Measurements from ENCODE around the gene ODF4. TPM values are rescaled to one million over a fixed set of nuclear protein-coding genes. Genes with fewer than 3 reads are reported as not detected.

ODF4 gene, protein sequence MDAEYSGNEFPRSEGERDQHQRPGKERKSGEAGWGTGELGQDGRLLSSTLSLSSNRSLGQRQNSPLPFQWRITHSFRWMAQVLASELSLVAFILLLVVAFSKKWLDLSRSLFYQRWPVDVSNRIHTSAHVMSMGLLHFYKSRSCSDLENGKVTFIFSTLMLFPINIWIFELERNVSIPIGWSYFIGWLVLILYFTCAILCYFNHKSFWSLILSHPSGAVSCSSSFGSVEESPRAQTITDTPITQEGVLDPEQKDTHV
- not detected in 3 replicates for total RNA-seq

DNA sequence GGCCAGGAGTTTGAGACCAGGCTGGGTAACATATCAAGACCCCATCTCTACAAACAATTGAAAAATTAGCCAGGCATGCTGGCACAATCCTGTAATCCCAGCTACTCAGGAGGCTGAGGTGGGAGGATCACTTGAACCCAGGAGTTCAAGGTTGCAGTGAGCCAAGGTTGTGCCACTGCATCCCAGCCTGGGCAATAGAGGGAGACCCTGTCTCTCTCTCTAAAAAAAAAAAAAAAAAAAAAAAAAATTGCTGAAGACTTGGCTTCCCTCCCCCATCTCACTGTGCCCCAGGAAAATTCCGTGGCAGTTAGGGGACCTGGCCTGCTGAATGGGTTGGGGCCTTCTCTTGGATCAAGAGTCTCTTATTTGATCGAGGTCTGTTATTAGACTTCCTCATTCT, at the start of gene ODF4:
Gene ODF4, plus strand, starts transcription at position 301 of the 400 bp plus-strand sequence. CDS start 212 bp downstream, outside the sequence.
- TF ChIP-seq, protein P1, sequence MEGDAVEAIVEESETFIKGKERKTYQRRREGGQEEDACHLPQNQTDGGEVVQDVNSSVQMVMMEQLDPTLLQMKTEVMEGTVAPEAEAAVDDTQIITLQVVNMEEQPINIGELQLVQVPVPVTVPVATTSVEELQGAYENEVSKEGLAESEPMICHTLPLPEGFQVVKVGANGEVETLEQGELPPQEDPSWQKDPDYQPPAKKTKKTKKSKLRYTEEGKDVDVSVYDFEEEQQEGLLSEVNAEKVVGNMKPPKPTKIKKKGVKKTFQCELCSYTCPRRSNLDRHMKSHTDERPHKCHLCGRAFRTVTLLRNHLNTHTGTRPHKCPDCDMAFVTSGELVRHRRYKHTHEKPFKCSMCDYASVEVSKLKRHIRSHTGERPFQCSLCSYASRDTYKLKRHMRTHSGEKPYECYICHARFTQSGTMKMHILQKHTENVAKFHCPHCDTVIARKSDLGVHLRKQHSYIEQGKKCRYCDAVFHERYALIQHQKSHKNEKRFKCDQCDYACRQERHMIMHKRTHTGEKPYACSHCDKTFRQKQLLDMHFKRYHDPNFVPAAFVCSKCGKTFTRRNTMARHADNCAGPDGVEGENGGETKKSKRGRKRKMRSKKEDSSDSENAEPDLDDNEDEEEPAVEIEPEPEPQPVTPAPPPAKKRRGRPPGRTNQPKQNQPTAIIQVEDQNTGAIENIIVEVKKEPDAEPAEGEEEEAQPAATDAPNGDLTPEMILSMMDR (IDR thresholded peaks at IDR 0.05; ENCODE audit: unreplicated experiment), result no peak

DNA sequence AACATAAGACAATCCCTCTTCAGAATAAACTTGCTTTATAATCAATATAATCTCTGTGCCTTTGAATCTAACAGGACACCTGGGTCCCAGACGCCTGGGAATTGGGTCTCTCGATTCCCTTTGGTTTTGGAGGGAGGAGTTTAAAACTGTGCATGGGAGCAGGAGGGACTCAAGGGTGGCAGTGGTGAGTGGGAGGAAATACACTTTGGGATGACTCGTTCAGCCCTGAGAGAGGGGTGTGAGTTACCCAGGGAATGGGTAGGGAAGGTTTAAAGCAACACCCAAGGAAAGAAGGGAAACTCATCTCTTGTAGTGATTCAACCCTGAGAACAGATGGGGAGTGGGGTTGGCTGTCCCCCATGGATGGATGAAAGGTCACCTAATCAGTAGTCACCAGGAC, 49.6 kb upstream of the ODF4 start:
- H3K27ac Mint-ChIP-seq, result no peak overlapping the region
- no peaks in the 10 kb centered on the region for H3K36me3 Mint-ChIP-seq
- DNase-seq (ENCODE audit: low spot score in 2 of 2, unreplicated experiment in 2 of 2), result no peak
- H3K9me3 Mint-ChIP-seq, result no peaks in the 10 kb centered on the region
- H3K4me1 Mint-ChIP-seq, result peaks cover 24% of the 10 kb centered on the region
- TF ChIP-seq, protein P1 (IDR thresholded peaks at IDR 0.05; ENCODE audit: unreplicated experiment), result no peak
- H3K27me3 Mint-ChIP-seq (ENCODE audit: low read depth), result no peaks in the 10 kb centered on the region
- peak overlapping the region; percentile 93 for H3K4me3 Mint-ChIP-seq

More for the DNA sequence above, at the start of gene ODF4:
- Mint-ChIP-seq H3K9me3 (no peaks in the 10 kb centered on the region), H3K4me1 (peaks cover 16% of the 10 kb centered on the region), H3K36me3 (no peaks in the 10 kb centered on the region), H3K4me3 (no peak within 1 kb of the TSS), H3K27me3 (ENCODE audit: low read depth) (no peaks in the 10 kb centered on the region), H3K27ac (no peak within 1 kb of the TSS)
- no peak for DNase-seq (ENCODE audit: low spot score in 2 of 2, unreplicated experiment in 2 of 2)

DNA sequence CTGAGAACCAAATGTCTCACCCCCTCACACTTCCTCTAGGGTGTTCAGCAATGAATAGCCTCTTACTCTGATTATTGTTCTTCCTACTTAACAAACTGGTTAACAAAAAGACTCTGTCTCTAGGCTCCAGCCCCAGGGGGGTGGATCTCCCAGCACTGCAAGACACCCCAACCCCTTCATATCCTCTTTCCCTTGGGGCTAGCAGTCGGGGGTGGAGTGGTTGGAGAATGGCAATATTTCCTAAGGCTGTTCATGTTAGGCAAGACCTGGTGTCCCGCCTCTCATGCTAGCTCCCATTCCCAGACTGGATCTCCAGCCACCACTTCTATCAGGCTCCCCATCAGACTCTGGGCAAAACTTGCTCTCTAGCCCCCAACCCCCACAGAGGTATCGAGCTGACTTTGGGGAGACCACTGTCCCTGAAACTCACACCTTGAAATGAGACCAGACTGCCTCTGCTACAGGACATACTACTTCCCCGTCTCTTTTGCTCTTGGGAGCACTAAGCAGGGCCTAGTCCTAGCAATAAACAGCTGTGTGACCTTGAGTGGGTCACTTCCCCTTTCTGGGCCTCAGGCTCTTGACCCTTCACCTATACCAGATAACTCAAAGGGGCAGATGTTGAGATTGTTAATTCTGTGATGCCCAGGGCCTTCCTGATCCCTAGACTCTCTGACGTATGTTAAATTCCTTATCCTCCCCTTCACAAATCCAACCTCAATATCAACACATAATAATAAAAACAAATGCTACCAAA, 46.8 kb upstream of the ODF4 start:
- H3K4me1 Mint-ChIP-seq, result peaks cover 22% of the 10 kb centered on the region

DNA sequence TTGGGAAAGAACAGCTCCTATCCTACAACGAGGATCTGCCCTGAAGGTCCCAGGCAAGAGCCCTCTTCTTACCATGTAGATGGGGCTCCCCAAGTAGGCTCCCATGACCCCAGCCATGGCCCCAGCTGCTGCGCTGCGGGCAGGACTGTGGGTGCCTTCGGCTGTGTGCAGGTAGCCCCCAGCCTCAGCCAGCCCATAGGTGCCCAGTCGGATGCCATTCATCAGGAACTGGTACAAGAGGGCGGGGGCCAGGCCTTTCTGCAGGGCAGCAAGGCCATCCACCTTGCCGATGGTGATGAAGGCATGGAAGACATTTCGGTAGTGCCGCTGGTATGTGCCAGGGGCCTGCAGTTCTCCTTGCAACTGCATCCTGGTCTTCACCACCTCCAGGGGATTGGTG, 45.3 kb upstream of the ODF4 start:
- Mint-ChIP-seq H3K36me3 (no peaks in the 10 kb centered on the region), H3K4me3 (peak overlapping the region; percentile 87), H3K9me3 (no peaks in the 10 kb centered on the region), H3K27me3 (ENCODE audit: low read depth) (no peaks in the 10 kb centered on the region), H3K27ac (peak overlapping the region; percentile 94), H3K4me1 (peaks cover 13% of the 10 kb centered on the region)
- DNase-seq (ENCODE audit: low spot score in 2 of 2, unreplicated experiment in 2 of 2), result no peak
- TF ChIP-seq, protein P1 (IDR thresholded peaks at IDR 0.05; ENCODE audit: unreplicated experiment), result no peak

More for the DNA sequence above, 46.8 kb upstream of the ODF4 start:
- Mint-ChIP-seq H3K36me3 (no peaks in the 10 kb centered on the region), H3K9me3 (no peaks in the 10 kb centered on the region), H3K27ac (no peak overlapping the region), H3K27me3 (ENCODE audit: low read depth) (no peaks in the 10 kb centered on the region), H3K4me3 (no peak overlapping the region)
- DNase-seq (ENCODE audit: low spot score in 2 of 2, unreplicated experiment in 2 of 2), result no peak
- TF ChIP-seq, protein P1 (IDR thresholded peaks at IDR 0.05; ENCODE audit: unreplicated experiment), result no peak

DNA sequence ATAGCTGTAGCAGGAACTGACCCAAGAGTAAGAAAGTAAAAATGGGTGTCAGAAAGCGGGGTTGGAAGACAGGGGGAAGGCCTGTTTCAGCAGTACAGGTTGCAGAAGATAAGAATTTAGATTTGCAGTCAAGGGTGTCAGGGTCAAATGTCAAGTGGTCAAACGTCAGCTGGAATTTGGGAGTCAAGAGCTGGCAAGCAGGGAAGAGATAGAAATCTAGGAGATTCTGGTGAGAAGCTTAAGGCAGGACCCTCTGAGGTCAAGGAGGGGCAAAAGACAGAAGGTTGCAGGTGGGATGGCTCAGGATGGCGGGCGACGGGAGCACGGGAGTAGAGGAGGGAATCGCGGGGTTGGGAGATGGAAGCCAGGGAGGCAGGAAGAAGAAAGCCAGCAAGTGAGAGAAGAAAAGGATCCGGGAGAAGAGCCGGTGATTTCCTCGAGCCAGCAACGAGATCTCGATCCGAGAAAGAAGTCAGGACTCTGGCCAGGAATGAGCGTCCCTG, 44.8 kb upstream of the ODF4 start:
- TF ChIP-seq, protein P1 (IDR thresholded peaks at IDR 0.05; ENCODE audit: unreplicated experiment), result no peak
- peaks cover 10% of the 10 kb centered on the region for H3K4me1 Mint-ChIP-seq
- no peaks in the 10 kb centered on the region for H3K9me3 Mint-ChIP-seq
- no peaks in the 10 kb centered on the region for H3K27me3 Mint-ChIP-seq (ENCODE audit: low read depth)
- no peak for DNase-seq (ENCODE audit: low spot score in 2 of 2, unreplicated experiment in 2 of 2)
- H3K36me3 Mint-ChIP-seq, result no peaks in the 10 kb centered on the region
- H3K4me3 Mint-ChIP-seq, result peak overlapping the region; percentile 87
- H3K27ac Mint-ChIP-seq, result peak overlapping the region; percentile 94

Measured in mesothelial cell of epicardium (in vitro differentiated cells).